COR-L47 (cell line): ENCODE results near the gene ACOXL.
"Not testable (repeated sequence)": the region's sequence is repeated elsewhere in the genome, so short reads cannot be mapped to it uniquely, and the experiment has no call there.

Experiments used
- DNase-seq: peaks from one replicate; lab custom pipeline; 2025; lab: John Stamatoyannopoulos, UW

ACOXL gene

DNA sequence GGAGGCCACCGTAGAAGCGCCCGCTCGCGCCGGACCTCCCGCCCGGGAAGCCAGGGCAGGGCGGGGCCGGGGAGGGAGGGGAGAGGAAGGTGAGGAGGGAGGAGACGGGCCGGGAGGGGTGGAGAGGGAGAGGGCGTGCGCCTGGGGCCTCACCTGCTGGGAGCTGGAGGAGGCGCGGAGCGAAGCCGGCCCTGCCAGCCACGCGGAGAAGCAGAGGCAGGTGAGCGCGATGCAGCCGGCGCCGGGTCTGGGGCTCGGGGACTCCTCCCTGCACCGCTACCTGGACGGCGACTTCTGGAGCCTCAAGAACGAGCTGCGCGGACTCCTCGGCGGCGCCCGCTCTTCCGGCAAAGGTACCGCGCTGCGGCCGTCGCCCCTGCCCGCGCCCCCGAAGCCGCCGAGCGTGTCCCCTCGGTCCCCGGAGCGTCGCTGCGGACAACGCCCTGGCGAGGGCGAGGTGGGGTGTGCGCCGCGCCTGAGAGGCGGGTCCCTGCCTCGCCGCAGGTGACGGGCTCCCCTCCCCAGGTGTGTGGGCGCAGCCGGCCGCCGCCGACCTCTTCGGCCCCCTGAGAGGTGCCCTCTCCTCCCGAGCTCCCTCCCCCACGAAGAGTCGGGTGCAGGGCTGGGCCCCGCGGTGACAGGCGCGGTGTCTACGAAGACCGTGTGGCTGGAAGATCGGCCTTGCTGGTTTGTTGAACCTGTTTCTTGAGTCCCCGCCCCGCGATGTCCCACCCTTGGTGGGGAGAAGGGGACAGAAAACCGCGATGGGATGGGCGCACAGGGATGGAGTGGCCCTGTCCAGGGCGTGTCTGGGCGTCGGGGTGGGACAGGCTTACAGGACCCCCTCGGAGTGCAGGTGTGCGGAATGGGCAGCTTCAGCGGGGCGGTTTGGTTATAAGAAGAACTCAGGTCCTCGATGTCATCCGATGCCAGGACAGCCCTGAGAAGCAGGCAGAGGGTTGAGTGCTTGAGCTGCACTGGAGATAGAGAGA is at the start of gene ACOXL:
ACOXL (plus strand) TSS at position 152 of the 992 bp plus-strand sequence. CDS start 35,817 bp downstream, outside the sequence.
- DNase-seq, result peak; percentile 45

DNA sequence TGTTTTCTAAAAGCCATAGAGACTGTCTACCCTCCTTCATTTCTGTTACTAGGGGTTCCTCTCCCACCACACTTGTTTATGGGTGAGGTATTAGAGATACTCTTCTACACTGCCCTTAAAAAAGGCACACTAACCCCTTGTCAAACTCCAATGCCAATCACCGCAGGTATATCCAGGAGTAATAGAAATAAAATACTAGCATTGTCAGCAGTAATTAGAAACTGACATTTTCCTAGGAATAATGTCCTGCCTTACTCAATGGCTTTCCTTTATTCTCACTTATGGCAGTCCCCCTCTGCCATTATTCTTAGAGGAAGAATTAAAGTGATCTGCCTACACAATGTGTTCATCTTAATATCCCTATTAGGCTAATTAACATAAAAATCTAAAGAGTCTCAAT is 49.5 kb upstream of the ACOXL start:
- no peak for DNase-seq

DNA sequence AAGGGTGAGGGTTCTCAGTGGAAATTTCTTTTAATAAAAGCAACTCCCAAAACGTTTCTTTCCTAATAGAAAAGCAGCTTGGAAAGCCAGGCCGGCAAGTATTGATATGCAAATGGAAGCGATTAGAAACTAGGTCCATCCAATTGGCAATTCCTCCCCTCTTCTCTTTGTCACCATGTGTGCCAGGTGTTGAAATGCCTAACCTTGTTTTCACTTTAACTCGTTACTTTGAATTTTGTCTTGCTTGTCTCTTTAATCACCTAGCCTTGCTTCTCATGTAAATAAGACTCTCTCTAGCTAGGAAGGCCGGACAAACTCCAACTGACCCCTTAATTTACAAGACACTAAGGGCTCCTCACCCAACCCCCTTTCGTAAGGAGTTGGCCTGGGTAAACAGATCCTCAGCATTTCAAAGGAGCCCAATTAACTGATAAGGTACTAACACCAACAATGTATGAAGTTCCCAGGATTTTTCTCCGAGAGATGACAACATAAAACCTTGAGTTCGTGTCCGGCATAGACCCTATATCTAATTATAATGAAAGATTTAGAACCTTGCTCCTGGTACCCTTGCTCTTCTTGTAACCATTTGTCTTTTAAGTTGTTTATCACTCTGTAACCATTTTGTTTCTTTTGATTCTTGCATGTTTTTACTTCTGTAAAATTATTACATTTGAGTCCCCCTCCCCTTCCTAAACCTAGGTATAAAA is 44.4 kb upstream of the ACOXL start:
- not testable (repeated sequence) for DNase-seq

DNA sequence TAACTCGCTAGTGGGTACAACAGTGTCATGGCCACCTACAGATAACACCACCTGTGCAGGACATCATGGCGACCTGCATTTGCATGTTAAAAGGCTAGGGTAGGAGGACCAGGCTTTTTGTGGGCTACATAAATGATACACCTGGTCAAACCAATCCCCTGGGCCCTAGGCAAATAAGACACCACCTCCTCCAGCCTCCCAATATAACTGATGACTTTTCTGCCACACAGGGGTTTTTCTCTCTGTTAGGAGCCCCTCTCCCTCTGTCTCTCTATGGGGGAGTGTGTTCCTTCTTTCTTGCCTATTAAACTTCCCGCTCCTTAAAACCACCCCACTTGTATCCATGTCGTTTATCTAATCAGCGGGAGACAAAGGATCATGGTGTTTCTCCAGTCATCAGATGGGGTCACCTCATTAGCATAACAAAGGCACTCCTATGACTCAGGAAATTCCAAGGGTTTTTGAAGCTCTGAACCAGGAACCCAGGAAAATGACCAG is 43.7 kb upstream of the ACOXL start:
- DNase-seq, result no peak

DNA sequence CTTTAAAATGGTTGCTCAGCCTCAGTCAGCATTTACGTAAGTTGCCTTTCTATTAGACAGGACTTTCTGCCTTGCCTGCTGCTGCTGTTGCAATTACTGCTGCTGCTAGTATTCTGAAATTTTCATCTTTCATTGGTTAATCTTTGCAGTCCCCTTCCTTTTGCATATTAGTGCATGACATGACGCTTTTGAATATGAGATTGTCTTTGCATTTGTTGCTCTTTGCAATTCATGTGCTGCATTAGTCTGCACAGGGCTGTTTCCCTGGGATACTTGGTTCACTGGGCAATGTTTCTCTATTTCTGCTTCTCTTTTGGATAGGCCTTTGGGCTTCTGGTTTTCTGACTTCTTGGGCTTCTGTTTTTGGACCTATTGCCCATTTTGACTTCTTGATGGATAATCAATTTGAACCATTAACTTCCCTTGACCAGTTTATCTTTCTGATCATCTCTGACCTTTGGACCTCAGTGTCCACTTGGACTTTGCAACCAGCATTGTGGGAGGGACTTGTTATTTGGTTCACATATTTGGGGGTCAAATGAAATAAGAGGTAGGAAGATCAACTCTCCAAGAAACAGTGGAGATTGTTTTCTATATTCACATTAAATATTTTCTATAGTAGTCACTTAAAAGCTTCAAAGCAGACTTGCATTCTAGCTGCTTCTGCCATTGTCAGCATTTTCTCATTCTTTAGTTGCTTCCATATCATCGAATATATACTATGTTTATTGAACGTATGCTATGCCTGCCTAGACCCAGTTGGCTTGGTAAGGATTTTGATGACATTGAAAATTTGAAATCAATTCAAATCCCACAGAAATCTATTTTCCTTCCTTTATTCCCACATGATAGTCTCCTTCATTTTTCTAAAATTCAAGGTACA is 42.0 kb upstream of the ACOXL start:
- DNase-seq, result no peak

DNA sequence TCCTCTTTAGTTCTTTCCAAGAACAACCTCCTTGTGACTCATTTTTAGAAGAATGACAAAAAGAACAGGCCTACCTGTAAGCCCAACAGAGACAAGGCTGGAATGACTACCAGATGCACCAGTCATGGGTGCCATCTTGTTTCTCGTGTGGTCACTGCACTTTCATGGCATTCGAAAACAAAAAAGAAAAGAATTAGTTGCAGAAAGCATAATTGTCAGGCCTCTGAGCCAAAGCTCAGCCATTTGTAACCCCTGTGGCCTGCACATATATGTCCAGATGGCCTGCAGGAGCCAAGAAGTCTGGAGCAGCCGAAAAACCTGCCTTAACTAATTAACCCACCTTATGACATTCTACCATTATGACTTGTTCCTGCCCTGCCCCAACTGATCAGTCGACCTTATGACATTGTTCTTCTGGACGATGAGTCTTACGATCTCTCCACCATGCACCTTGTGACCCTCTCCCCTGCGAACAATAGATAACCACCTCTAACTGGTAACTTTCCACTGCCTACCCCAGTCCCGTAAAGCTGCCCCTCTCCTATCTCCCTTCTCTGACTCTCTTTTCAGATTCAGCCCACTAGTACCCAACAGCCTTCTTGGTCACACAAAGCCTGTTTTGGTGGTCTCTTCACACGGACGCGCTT is 40.6 kb upstream of the ACOXL start:
- no peak for DNase-seq

DNA sequence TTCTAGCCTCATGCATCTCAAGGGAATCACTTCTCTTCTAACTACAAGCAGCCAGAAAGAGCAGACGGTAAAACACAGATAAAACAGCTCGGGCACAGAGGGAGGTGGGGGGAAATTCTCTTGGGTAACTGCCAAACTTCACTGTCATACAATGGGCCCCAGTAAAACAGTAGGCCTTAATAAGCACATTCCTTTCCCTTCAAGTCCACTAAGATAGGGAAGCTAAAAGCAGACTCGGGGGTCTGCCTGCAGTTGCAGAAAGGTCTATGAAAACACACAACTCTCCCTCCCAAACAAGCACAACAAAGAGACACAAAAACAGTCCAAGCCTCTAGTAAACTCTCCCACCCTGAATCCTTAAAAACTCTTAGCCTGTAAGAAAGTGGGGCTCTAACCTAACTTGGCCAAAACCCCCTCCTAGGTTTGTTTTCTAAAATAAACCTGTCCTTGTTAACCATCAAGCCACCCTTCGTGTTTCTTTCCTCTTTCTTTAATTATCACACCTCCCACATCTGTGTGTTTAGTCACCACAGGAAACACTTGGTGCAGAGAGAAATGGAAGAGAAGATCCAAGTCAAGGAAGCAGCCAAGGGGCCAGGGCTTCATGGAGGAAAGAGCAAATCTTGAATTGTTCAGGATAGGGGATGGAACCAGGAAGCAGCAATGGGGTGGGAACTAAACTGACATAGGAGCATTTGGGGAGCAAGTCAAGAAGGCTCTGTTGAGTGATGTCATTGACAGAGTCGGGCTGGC is 37.1 kb upstream of the ACOXL start:
- DNase-seq, result not testable (repeated sequence)

DNA sequence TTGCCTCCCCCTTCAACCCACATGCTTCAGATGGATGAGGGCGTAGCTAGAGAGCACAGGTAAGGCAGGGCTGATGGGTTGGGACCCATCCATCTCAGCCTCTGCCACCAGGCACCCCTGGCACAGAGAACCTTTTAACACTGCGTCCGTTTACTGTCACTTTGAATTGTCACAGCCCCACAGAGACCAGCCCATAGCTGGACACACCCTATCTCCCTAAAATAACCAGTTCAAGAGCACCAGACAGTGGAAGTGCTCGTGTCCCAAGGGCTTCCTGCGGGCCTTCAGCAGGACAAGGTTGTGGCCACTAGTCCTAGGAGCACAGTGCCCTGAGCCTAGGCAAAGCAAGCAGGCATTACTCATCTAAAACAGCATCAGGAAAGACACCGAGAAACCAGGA is 34.1 kb upstream of the ACOXL start:
- DNase-seq, result not testable (repeated sequence)

DNA sequence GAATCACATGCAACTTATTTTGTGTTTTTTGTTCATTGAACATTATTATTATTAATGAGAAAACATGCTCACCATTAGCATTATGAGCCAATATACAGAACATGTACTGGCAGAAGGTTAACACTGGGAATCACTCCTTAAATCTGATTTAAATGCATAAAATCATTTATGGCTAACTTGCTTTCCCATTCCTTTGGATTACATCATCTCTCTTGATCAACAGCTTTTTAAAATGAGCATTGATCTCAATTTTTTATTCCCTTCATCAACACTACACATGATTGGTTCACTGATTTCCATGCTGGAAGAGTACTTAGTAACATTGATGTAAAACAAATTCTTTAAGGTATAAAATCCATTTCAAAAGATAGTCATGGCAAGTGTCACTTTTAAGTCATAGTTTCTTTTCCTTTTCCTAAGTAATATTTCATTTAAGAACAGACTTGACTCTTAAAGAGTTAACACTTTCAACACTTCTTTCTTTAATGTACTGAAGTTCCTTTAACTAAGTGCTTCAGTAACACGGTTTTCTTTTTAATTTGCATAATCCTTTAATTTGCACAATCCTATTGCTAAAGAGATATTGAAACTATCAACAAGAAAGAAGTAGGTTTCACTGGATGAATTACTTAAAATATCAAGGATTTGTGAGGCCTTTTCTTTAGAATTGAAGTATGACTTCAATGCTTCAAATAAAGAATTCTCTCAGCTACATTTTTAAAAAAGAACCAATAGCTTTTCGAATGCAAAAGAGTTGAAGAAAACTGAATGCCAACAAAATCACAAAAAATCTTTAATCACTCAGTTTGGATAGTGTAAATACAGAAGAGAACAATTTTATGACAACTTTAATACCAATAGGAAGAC is 29.6 kb upstream of the ACOXL start:
- DNase-seq, result no peak

DNA sequence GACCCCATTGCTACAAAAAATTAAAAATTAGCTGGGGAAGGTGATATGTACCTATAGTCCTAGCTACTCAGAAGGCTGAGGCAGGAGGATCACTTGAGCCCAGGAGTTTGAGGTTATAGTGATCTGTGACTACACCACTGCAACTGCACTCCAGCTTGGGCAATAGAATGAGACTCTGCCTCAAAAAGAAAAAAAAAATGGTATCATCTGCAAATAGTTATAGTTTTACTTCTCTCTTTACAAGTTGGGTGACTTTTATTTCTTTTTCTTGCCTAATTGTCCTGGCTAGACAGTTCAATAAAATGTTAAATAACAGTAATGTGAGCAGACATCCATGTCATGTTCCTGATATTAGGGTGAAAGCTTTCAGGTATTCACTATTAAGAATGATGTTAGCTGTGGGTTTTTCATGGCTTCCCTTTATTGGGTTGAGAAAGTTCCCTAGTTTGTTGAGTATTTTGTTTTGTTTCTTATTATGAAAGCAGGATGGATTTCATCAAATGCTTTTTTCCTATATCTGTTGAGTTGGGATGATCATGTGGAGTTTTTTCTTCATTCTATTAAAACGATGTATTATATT is 24.9 kb upstream of the ACOXL start:
- DNase-seq, result no peak

DNA sequence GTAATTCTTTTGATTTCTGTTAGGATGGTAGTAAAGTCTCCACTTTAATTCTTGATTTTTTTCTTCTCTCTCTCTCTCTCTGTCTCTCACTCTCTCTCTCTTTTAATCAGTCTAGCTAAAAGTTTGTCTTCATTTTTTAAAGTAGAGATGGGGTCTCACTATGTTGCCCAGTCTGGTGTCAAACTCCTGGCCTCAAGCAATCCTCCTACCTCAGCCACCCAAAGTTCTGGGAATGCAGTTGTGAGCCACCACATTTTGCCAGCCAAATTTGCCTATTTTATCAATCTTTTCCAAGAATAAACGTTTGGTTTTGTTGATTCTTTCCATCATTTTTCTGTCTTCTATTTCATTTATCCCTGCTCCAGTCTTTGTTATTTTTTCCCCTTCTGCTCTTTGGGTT is 23.9 kb upstream of the ACOXL start:
- DNase-seq, result no peak

DNA sequence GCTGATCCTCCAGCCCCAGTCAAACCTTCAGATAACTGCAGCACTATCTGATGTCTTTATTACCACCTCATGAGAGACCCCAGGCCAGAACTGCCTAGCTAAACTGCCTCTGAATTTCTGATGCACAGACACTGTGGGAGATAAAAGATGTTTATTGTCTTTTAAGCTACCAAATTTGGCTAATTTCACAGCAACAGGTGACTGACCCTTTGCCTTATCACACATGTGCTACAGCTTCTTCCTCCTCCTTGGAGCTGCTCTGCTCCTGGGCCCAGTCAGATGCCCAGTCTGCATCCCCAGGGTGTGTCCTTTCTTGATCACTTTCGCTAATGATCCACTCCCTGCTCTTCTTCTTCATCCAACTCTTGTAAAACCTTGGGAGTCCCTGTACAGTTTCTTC is 19.6 kb upstream of the ACOXL start:
- no peak for DNase-seq

DNA sequence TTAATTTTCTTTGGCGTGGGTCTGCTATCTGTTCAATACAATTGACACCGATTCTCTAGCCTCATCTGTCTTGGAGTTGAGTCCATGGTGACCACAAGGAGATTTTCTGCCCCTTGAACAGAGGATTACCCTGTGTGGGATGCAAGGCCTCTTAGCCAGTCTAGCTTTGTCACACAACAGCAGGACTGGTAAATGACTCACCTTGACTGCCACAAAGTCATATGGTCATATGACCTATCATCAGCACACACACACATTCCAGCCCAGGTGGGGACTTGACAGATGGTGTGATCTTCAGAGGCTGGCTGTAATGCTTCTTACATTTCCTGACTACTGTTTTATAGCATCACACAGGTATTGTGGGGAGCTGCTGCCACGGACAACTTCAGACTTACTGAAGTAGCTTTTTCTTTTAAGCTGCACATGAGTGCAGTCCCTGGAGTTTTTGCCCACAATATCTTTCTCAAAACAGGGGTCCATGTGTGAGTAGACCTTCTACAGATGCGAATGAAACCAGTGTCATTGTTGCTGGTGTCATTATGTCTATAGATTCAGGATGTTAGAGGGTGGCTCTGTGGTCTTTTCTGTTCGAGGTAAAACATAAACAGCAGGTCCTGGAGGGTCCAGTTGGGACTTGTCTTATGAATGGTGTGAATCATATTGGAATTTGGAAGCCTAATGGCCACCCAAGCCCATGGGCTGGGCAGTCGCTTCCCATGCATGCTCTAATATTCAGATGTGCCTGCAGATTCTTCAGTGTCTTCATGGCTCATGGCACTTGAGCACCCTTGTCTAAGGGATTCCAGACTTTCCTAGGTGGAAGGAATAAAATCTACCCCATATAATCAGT is 18.6 kb upstream of the ACOXL start:
- no peak for DNase-seq

DNA sequence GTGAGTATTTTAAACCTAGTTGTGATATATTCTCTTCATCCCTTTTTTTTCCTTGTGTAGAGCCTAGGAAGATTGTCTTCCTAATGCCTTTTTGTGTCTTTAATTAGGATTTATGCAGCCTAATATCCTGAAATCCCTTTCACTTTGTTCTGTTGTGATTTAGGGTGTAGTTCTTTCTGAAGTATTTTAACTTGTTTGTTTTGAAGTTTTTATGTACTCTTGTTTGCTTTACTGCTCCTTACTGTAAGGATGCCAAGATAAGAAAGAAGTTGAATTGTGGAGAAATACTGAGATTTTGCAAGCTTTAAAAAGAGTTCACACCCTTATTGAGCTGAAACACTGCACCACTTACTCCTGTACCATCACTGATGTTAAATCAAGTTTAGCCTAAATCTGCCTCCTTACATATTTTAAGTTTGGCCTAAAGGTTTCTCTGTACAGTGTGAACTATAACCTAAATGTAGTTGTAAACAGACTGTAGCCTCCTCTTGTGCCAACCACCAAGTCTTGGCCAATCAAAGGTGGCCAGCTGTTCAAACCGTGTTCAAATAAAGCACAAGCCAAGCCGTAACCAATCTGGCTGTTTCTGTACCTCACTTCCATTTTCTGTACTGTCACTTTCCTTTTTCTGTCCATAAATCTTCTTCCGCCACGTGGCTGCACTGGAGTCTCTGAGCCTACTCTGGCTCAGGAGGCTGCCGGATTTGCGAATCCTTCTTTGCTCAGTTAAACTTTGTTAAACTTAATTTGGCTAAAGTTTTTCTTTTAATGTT is 17.7 kb upstream of the ACOXL start:
- no peak for DNase-seq

DNA sequence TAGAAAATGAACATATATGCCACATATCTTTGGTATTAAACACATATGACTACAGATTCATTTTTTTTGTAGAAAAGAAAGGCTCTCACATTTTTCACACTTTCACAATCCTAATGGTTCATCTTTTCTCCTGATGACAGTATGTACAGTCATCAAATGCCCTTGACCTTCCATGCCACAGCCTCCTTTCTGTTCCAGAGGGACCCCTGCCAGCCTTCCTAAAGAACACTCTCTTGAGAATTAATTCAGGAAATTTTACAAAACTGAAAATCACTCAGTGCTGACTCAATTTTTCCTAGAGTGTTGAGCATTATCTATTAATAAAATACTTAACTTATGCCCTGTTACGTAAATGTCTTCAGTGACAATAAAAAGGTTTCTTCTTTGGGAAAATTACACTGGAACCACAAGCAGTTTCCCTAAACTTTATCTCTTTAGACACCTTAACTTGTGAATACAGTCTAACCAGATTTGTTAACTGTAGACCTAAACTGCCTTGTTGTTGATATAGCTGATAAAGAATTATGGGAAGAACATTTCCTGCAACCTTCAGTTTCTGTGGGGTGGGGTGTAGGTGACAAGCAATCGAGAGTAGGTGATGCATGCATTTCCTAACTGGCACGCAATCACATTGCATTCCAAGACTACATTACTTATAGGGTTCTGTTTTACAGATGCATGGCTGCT is 15.3 kb upstream of the ACOXL start:
- DNase-seq, result no peak

DNA sequence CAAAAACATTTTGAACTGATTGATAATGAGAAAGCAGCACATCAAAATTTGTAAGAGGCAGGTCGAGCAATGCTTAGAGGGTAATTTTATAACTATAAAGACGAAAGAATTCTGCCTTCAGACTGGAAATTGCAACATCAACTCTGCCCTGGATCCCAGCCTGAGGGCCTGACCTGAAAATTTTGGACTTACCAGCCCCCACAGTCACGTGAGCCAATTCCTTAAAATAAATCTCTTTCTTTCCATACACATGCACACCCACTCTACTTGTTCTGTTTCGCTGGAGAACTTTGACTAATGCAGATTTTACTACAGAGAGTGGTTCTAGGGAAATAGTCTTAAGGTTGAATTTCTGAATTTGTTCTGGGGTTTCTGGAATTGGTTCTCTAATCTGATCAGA is 14.6 kb upstream of the ACOXL start:
- no peak for DNase-seq

DNA sequence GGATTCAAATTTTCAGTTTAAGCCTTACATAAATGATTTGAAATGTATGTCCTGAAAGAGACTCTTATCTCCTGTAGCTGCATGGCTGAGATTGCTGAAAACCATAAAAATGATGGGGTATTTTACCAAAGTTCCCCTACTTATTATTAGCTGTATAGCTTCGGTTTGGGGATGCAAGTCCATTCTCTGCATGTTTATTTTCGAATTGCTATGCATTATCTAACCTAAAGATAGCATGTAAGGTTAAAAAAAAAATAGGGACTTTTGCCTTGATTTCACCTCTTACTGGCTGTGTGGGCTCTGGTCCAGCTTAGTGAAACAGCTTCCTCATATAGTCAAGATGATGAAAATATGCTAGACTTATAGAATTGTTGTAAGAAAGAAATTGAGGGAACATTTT is 14.0 kb upstream of the ACOXL start:
- DNase-seq, result no peak
